ENCODE measurements around the gene PRR20A.
"Not testable (repeated sequence)": the region's sequence is repeated elsewhere in the genome, so short reads cannot be mapped to it uniquely, and the experiment has no call there.

PRR20A gene

DNA sequence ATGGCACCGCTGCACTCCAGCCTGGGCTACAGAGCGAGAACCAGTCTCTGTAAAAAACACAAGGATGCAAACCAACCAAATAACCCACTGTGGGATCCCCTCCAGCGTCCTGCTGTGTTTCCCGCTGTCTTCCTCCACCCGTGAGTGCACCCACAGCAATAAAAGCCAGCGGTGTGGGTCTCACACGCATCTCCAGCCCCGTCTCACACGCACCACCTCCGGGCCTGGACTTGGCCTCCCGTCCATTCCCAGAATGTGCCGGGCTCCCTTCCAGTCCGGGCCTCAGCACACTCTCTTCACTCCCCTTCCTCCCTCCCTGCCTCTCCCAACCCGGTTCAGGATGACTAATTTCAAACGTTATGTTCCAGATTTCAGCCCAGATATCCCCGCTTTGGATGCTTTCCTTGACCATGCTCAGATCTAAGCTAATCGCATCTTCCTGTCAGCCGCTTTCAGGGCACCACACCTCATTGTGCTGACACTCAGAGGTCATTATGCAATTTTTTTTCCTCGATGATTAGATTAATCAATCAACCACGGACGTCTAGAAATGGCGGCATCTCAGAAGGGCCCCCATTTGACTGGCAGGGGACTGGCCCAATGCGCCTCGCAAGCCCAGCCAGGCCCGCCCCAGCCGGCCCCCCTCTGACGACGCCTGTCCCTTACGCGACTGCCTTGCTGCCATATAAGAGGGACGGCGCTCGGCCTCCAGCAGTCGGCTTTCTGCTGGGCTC is at the start of gene PRR20A:
Gene PRR20A (plus strand): TSS at position 684 of the 734 bp plus-strand sequence. CDS start 387 bp downstream, outside the sequence.
- not testable (repeated sequence) for H3K4me3 ChIP-seq (ENCODE audit: low read depth, low read length)

DNA sequence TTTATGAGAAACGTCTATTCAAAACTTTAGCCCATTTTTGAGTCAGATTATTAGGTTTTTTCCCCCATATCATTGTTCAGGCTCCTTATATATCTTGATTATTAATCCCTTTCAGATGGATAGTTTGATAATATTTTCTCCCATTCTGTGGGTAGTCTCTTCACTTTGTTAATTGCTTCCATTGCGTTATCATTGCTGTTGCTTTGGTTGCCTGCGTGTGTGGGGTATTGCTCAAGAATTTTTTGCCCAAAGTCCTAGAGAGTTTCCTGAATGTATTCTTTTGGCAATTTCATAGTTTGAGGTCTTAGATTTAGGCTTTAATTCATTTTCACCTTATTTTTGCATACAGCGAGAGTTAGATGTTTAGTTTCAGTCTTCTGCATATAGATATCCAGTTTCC is 25.8 kb upstream of the PRR20A start:
- TF ChIP-seq, protein P1, sequence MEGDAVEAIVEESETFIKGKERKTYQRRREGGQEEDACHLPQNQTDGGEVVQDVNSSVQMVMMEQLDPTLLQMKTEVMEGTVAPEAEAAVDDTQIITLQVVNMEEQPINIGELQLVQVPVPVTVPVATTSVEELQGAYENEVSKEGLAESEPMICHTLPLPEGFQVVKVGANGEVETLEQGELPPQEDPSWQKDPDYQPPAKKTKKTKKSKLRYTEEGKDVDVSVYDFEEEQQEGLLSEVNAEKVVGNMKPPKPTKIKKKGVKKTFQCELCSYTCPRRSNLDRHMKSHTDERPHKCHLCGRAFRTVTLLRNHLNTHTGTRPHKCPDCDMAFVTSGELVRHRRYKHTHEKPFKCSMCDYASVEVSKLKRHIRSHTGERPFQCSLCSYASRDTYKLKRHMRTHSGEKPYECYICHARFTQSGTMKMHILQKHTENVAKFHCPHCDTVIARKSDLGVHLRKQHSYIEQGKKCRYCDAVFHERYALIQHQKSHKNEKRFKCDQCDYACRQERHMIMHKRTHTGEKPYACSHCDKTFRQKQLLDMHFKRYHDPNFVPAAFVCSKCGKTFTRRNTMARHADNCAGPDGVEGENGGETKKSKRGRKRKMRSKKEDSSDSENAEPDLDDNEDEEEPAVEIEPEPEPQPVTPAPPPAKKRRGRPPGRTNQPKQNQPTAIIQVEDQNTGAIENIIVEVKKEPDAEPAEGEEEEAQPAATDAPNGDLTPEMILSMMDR (IDR thresholded peaks at IDR 0.05; ENCODE audit: low read depth, low read length) = no peak
- no peak overlapping the region for H3K4me3 ChIP-seq (ENCODE audit: low read depth, low read length)

DNA sequence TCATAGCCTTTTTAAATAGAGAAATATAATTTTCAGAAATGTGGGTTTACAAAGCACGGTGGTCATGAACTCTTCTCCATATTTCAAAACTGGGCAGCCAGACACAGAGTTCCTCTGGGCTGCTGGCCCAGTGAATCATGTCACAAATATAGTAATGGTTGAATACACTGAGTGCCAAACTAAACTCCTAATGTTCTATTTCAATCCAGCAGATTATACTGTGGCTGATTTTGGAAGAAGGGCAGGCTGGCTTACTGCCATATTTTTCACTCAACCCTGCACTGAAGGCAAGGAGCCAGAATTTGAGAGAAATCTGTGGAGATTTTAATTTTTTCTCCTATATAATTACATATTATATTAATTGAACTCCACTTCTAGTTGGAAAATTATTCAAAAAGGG is 17.0 kb upstream of the PRR20A start:
- no peak overlapping the region for H3K4me3 ChIP-seq (ENCODE audit: low read depth, low read length)
- TF ChIP-seq, protein P1 (IDR thresholded peaks at IDR 0.05; ENCODE audit: low read depth, low read length) = no peak

DNA sequence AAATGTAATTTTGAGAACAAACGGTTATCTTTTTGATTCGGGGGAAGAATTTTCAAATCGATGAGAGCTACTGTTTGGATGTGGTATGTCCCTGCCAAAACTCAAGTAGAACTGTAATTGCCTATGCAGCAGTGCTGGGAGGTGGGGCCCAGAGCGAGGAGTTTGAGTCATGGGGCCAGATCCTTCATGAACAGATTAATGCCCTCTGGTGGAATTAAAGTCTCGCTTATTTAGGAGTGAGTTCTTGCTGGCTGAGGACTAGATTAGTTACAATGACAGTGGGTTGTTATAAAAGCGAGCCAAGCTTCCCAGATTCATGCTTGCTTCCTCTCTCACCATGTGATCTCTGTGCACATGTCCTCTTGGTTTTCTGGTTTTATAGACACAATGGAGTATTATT is 11.8 kb upstream of the PRR20A start:
- no peak overlapping the region for H3K4me3 ChIP-seq (ENCODE audit: low read depth, low read length)
- TF ChIP-seq, protein P1 (IDR thresholded peaks at IDR 0.05; ENCODE audit: low read depth, low read length) = no peak

DNA sequence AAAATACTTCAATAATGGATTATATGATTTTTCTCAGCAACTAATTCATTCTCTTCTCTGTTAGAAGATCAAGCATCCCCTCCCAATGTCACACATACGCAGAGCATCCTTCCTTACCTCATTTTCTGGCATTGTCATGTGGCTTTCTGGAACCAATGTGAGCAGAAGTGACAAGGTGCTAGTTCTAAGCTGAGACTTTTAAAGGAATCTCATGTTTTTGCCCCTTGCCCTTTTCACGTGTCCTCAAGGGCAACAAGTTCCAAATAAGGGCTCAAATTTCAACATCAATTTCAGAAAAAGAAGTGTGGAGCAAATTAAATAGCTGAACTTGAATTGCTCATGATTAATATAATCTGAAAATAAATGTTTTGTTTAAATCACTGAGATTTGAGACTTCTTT is 4.6 kb upstream of the PRR20A start:
- TF ChIP-seq, protein P1 (IDR thresholded peaks at IDR 0.05; ENCODE audit: low read depth, low read length) = no peak
- no peak overlapping the region for H3K4me3 ChIP-seq (ENCODE audit: low read depth, low read length)

DNA sequence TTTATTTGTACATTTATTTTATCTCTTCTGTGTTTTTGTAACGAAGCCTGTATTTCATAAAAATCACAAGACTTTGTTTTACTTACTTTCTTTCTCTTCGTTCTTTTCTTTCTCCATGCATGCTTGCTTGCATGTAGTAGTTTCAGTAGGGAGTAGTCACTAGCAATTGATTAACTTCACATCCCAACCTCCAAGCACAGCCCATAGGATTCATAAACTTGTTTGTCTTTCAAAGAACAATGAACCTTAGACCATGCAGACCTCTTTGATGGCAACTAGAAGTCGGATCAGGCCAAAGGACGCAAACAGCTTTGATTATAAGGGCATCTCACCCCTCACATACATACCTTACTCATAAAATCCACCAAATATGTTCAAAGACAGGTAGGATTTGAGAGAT is 3.1 kb upstream of the PRR20A start:
- TF ChIP-seq, protein P1 (IDR thresholded peaks at IDR 0.05; ENCODE audit: low read depth, low read length) = no peak

DNA sequence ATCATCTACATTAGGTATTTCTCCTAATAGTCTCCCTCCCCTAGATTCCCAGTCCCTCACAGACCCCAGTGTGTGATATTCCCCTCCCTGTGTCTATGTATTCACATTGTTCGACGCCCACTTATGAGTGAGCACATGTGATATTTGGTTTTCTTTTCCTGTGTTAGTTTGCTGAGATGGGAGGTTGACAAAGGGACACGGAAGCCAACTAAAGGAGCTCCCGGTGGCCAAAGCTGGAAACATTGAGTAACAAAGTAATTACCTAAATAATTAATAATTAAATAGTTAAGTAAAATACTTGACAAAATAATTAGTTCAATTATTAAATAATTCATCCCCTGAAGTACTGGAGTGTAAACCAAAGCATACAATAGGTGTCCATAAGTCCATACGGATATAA is 1.7 kb upstream of the PRR20A start:
- H3K4me3 ChIP-seq (ENCODE audit: low read depth, low read length) = no peak overlapping the region
- TF ChIP-seq, protein P1 (IDR thresholded peaks at IDR 0.05; ENCODE audit: low read depth, low read length) = no peak

More for the DNA sequence above, 3.1 kb upstream of the PRR20A start:
- H3K4me3 ChIP-seq (ENCODE audit: low read depth, low read length) = no peak overlapping the region

DNA sequence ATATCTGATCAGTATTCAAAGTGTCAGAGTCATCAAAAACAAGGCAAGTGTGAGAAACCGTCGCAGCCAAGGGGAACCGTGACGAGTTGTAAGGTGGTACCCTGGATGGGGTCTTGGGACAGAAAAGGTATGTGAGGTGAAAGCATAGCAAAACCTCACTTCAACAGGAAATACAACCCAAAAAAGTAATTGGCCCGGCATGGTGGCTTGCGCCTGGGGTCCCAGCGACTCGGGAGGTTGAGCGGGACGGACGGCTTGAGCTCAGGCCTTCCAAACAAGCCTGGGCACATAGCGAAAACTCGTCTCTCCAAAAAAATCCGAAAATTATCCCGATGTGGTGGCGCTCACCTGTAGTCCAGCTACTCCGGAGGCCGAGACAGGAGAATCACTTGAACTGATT is 937 bp upstream of the PRR20A start:
- not testable (repeated sequence) for H3K4me3 ChIP-seq (ENCODE audit: low read depth, low read length)

DNA sequence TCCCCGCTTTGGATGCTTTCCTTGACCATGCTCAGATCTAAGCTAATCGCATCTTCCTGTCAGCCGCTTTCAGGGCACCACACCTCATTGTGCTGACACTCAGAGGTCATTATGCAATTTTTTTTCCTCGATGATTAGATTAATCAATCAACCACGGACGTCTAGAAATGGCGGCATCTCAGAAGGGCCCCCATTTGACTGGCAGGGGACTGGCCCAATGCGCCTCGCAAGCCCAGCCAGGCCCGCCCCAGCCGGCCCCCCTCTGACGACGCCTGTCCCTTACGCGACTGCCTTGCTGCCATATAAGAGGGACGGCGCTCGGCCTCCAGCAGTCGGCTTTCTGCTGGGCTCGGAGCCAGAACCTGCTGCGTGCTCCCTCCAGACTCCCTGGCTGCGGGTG is 6.5 kb downstream of the PRR20A start, which contains the start of gene PRR20B:
Gene PRR20B (plus strand): TSS at position 301 of the 400 bp plus-strand sequence. CDS start 387 bp downstream, outside the sequence.
- H3K4me3 ChIP-seq (ENCODE audit: low read depth, low read length) = not testable (repeated sequence)

DNA sequence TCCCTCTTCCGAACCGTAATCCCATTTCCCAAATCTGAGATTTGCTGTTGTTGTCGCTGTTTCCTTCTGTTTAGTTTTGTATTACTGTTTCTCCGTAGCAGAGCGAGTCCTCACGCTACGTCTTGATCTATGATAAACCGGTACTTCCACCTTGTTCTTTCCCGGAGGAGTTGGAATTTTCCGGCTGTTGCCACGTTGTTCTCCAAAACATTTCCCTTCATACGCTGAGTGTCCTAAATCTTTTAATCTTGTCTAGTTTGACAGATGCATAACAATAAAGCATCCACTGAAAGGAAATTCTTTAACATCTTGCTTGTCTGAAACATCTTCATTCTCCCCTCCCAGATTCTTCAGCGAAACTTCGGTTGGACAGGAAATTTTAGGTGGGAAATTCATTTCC is 7.4 kb downstream of the PRR20A start:
- not testable (repeated sequence) for H3K4me3 ChIP-seq (ENCODE audit: low read depth, low read length)

DNA sequence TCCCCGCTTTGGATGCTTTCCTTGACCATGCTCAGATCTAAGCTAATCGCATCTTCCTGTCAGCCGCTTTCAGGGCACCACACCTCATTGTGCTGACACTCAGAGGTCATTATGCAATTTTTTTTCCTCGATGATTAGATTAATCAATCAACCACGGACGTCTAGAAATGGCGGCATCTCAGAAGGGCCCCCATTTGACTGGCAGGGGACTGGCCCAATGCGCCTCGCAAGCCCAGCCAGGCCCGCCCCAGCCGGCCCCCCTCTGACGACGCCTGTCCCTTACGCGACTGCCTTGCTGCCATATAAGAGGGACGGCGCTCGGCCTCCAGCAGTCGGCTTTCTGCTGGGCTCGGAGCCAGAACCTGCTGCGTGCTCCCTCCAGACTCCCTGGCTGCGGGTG is 13.0 kb downstream of the PRR20A start, which contains the start of gene PRR20C:
Gene PRR20C (plus strand): TSS at position 301 of the 400 bp plus-strand sequence. CDS start 387 bp downstream, outside the sequence.
- H3K4me3 ChIP-seq (ENCODE audit: low read depth, low read length) = not testable (repeated sequence)

DNA sequence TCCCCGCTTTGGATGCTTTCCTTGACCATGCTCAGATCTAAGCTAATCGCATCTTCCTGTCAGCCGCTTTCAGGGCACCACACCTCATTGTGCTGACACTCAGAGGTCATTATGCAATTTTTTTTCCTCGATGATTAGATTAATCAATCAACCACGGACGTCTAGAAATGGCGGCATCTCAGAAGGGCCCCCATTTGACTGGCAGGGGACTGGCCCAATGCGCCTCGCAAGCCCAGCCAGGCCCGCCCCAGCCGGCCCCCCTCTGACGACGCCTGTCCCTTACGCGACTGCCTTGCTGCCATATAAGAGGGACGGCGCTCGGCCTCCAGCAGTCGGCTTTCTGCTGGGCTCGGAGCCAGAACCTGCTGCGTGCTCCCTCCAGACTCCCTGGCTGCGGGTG is 19.6 kb downstream of the PRR20A start, which contains the start of gene PRR20D:
Gene PRR20D (plus strand): TSS at position 301 of the 400 bp plus-strand sequence. CDS start 387 bp downstream, outside the sequence.
- not testable (repeated sequence) for H3K4me3 ChIP-seq (ENCODE audit: low read depth, low read length)

DNA sequence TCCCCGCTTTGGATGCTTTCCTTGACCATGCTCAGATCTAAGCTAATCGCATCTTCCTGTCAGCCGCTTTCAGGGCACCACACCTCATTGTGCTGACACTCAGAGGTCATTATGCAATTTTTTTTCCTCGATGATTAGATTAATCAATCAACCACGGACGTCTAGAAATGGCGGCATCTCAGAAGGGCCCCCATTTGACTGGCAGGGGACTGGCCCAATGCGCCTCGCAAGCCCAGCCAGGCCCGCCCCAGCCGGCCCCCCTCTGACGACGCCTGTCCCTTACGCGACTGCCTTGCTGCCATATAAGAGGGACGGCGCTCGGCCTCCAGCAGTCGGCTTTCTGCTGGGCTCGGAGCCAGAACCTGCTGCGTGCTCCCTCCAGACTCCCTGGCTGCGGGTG is 26.2 kb downstream of the PRR20A start, which contains the start of gene PRR20E:
Gene PRR20E (plus strand): TSS at position 301 of the 400 bp plus-strand sequence. CDS start 387 bp downstream, outside the sequence.
- H3K4me3 ChIP-seq (ENCODE audit: low read depth, low read length) = not testable (repeated sequence)

Measured in WI38 (cell line).